HepG2 (cell line): Measurements from ENCODE around the gene DIABLO. TPM values are rescaled to one million over a fixed set of nuclear protein-coding genes. Genes with fewer than 3 reads are reported as not detected.

Experiments
- ARNT ChIP-seq: fragments of 450-650 bp; IDR thresholded peaks from 2 replicates; pipeline ENCODE4 v1.6.1; 2017
- ATF7 ChIP-seq, 2 experiments: fragments of 450-650 bp in 1 of 2; sonication (generic) in 1 of 2; formaldehyde crosslinking in 1 of 2; IDR thresholded peaks; 2 replicates each; pipeline versions ENCODE4 v1.4.0 to v1.6.1; 2016 to 2020; ENCODE audit warnings: antibody characterized with exemption in 1 of 2, mild to moderate bottlenecking in 1 of 2, missing genetic modification reagents in 1 of 2
- DRAP1 ChIP-seq: IDR thresholded peaks from 2 replicates; pipeline ENCODE4 v1.6.1; 2016; ENCODE audit warnings: missing genetic modification reagents, missing compliant biosample characterization
- FOSL2 ChIP-seq: sonication (generic); formaldehyde crosslinking; IDR thresholded peaks from 2 replicates; pipeline ENCODE4 v1.4.0; 2020; ENCODE audit warnings: missing genetic modification reagents
- GATA4 ChIP-seq: sonication (generic); IDR thresholded peaks from 2 replicates; pipeline ENCODE4 v1.6.1; 2016; ENCODE audit warnings: antibody characterized with exemption, low read depth, borderline replicate concordance
- ISX ChIP-seq: sonication (generic); formaldehyde crosslinking; conservative IDR thresholded peaks from 2 replicates; pipeline ENCODE4 v1.5.0; 2020; ENCODE audit warnings: missing genetic modification reagents
- JDP2 ChIP-seq: sonication (generic); formaldehyde crosslinking; IDR thresholded peaks from 2 replicates; pipeline ENCODE4 v1.8.1; 2022; ENCODE audit warnings: missing genetic modification reagents, borderline replicate concordance
- NCOA1 ChIP-seq: sonication (generic); formaldehyde crosslinking; IDR thresholded peaks from 2 replicates; pipeline ENCODE4 v1.9.0; 2021; ENCODE audit warnings: missing genetic modification reagents
- NFE2L1 ChIP-seq: sonication (generic); formaldehyde crosslinking; IDR thresholded peaks from 2 replicates; pipeline ENCODE4 v1.4.0; 2020; ENCODE audit warnings: missing genetic modification reagents, mild to moderate bottlenecking, borderline replicate concordance
- PAX8 ChIP-seq: sonication (generic); formaldehyde crosslinking; IDR thresholded peaks from 2 replicates; pipeline ENCODE4 v1.8.0; 2022; ENCODE audit warnings: mild to moderate bottlenecking, missing genetic modification reagents, borderline replicate concordance
- PRDM10 ChIP-seq: sonication (generic); formaldehyde crosslinking; IDR thresholded peaks from 2 replicates; pipeline ENCODE4 v1.4.0; 2020; ENCODE audit warnings: low read depth, missing genetic modification reagents
- RBAK ChIP-seq: sonication (generic); formaldehyde crosslinking; IDR thresholded peaks from 2 replicates; pipeline ENCODE4 v1.5.1; 2020; ENCODE audit warnings: mild to moderate bottlenecking, missing genetic modification reagents
- REPIN1 ChIP-seq: sonication (generic); formaldehyde crosslinking; IDR thresholded peaks from 2 replicates; pipeline ENCODE4 v1.8.0; 2022; ENCODE audit warnings: missing genetic modification reagents, low read depth, mild to moderate bottlenecking, borderline replicate concordance
- SALL1 ChIP-seq: sonication (generic); formaldehyde crosslinking; IDR thresholded peaks from 2 replicates; pipeline ENCODE4 v1.8.0; 2022; ENCODE audit warnings: mild to moderate bottlenecking, missing genetic modification reagents
- SIX1 ChIP-seq: sonication (generic); formaldehyde crosslinking; IDR thresholded peaks from 2 replicates; pipeline ENCODE4 v1.4.0; 2020; ENCODE audit warnings: missing genetic modification reagents, borderline replicate concordance
- THAP11 ChIP-seq: IDR thresholded peaks from 2 replicates; pipeline ENCODE4 v1.6.1; 2016; ENCODE audit warnings: missing biosample characterization, missing genetic modification reagents
- ZFP1 ChIP-seq: IDR thresholded peaks from 2 replicates; pipeline ENCODE4 v1.6.1; 2016
- ZFP36 ChIP-seq: fragments of 150-350 bp; IDR thresholded peaks from 2 replicates; pipeline ENCODE4 v1.6.1; 2018; ENCODE audit warnings: borderline replicate concordance, low read length, low read depth; ENCODE audit not compliant: partially characterized antibody
- ZMYM3 ChIP-seq: sonication (generic); formaldehyde crosslinking; IDR thresholded peaks from 2 replicates; pipeline ENCODE4 v1.5.1; 2020; ENCODE audit warnings: mild to moderate bottlenecking, missing genetic modification reagents
- ZNF337 ChIP-seq: sonication (generic); formaldehyde crosslinking; IDR thresholded peaks from 2 replicates; pipeline ENCODE4 v1.5.1; 2020; ENCODE audit warnings: missing genetic modification reagents, low read depth, mild to moderate bottlenecking, borderline replicate concordance
- ZNF644 ChIP-seq: IDR thresholded peaks from 2 replicates; pipeline ENCODE4 v1.6.1; 2016; ENCODE audit warnings: low read depth
- ZNF800 ChIP-seq: sonication (generic); formaldehyde crosslinking; IDR thresholded peaks from 2 replicates; pipeline ENCODE4 v1.4.0; 2020; ENCODE audit warnings: missing genetic modification reagents
- ZSCAN5A ChIP-seq: sonication (generic); formaldehyde crosslinking; IDR thresholded peaks from 2 replicates; pipeline ENCODE4 v1.8.0; 2022; ENCODE audit warnings: mild to moderate bottlenecking, missing genetic modification reagents, borderline replicate concordance
- polyA plus RNA-seq, 8 experiments: library from polyadenylated mRNA; depleted of rRNA in 3 of 8; stranded (reverse) in 7 of 8; unstranded in 1 of 8; fragments of >200 nt; fragmentation: Illumina TruSeq in 4 of 8; extraction: Trizol in 4 of 8; gene quantifications; 2 replicates each; pipeline versions ENCODE4 v1.2.1 to v1.2.3, GENCODE V29; 2011 to 2016; ENCODE audit warnings: low read depth in 4 of 8, missing spikeins in 1 of 8, mixed read lengths in 1 of 8; ENCODE audit not compliant: insufficient read depth in 1 of 8
- total RNA-seq, 5 experiments: library from RNA; depleted of rRNA; stranded (reverse); fragments of >200 nt; fragmentation: Illumina TruSeq; extraction: Trizol; gene quantifications; 2 replicates each; pipeline ENCODE4 v1.2.3, GENCODE V29; 2016; ENCODE audit warnings: low read depth in 1 of 5

The DIABLO gene
- total and polyA plus RNA-seq, 2 of the 13 experiments (the other 11 are each of a cell fraction or from before 2014, with no cell fraction given): 20.7 to 70.9 TPM

GRCh38 chr12:122225683-122226365, at the start of gene DIABLO (continued):
- TF ChIP-seq REPIN1 (CRISPR knock-in tag) (peak; percentile 73; the same call in 1 of the 2 replicates), ZNF337 (CRISPR knock-in tag) (no peak), NFE2L1 (CRISPR knock-in tag) (0 out of 2 replicates have a peak, but pooled peaks have one; percentile 56), DRAP1 (CRISPR knock-in tag) (peak; percentile 81; the same call in 1 of the 2 replicates), FOSL2 (CRISPR knock-in tag) (peak; percentile 58), NCOA1 (CRISPR knock-in tag) (no peak), ISX (CRISPR knock-in tag) (no peak), ZNF644 (CRISPR knock-in tag) (no peak), THAP11 (CRISPR knock-in tag) (peak; percentile 94), ZSCAN5A (CRISPR knock-in tag) (no peak), GATA4 (no peak; the same call in 1 of the 2 replicates), ATF7 (IDR thresholded peaks at IDR 0.05) (no peak), ATF7 (CRISPR knock-in tag; IDR thresholded peaks at IDR 0.05) (no peak), RBAK (CRISPR knock-in tag) (no peak), SIX1 (CRISPR knock-in tag) (no peak), ARNT (no peak), JDP2 (CRISPR knock-in tag) (no peak), PRDM10 (CRISPR knock-in tag) (no peak), PAX8 (CRISPR knock-in tag) (0 out of 2 replicates have a peak, but pooled peaks have one; percentile 29), ZMYM3 (no peak), ZNF800 (CRISPR knock-in tag) (no peak; the same call in 1 of the 2 replicates), ZFP36 (no peak), SALL1 (CRISPR knock-in tag) (peak; percentile 76), ZFP1 (CRISPR knock-in tag) (no peak)
